ENCODE data around the gene ARHGAP32.

DNA sequence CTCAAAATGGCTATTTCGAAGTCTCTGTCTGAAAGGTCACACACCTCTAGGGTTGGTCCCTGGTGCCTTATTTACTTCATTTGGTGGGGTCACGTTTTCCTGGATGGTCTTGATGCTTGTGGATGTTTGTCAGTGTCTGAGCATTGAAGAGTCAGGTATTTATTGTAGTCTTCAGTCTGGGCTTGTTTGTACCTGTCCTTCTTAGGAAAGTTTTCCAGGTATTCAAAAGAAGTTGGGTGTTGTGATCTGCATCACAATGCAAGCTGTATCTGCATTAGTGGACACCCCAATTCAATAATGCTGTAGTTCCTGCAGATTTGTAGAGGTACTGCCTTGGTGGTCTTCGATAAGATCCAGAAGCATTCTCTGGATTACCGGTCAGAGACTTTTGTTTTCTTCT is 186.0 kb downstream of the ARHGAP32 start:
- TF ChIP-seq POLR2A (IDR thresholded peaks at IDR 0.05; ENCODE audit: low read depth, low read length) (no peak), POLR2AphosphoS5 (IDR thresholded peaks at IDR 0.05; ENCODE audit: low read depth, low read length) (no peak), SPI1 (IDR thresholded peaks at IDR 0.05; ENCODE audit: low read depth, low read length) (no peak), TAF1 (IDR thresholded peaks at IDR 0.05; ENCODE audit: low read depth, low read length) (no peak), POU2F2 (IDR thresholded peaks at IDR 0.05; ENCODE audit: low read depth, low read length) (no peak)
